Gastroesophageal sphincter (tissue), 4 donors: ENCODE data around the gene AIG1. TPM values are rescaled to one million over a fixed set of nuclear protein-coding genes. Genes with fewer than 3 reads are reported as not detected.
"Not testable (repeated sequence)": the region's sequence is repeated elsewhere in the genome, so short reads cannot be mapped to it uniquely, and the experiment has no call there.

Experiments
- ATAC-seq: fragments of 150-250 bp; one replicate; pipeline ENCODE4 v1.9.1; 2016; ENCODE audit warnings: mild to moderate bottlenecking, moderate library complexity
- H3K27ac ChIP-seq, 4 donors: fragments of 200-600 bp; sonication (generic) in 3 of 4; 1 replicate in 3 of 4; 2 replicates in 1 of 4; pipeline ENCODE4 v1.5.1; 2016 to 2019
- H3K27me3 ChIP-seq: fragments of 200-600 bp; sonication (generic); one replicate; pipeline ENCODE4 v1.5.1; 2019
- H3K36me3 ChIP-seq, 2 donors: fragments of 200-600 bp; sonication (generic); one replicate each; pipeline ENCODE4 v1.5.1; 2019; ENCODE audit warnings: control low read depth in 1 of 2
- H3K4me1 ChIP-seq, 3 donors: fragments of 200-600 bp; sonication (generic); 1 replicate in 2 of 3; 2 replicates in 1 of 3; pipeline ENCODE4 v1.5.1; 2016 to 2019; ENCODE audit warnings: control low read depth in 2 of 3
- H3K4me3 ChIP-seq, 2 donors: fragments of 200-600 bp; sonication (generic); one replicate each; pipeline ENCODE4 v1.5.1; 2019; ENCODE audit warnings: mild to moderate bottlenecking in 1 of 2, moderate library complexity in 1 of 2
- H3K9me3 ChIP-seq, 3 donors: fragments of 200-600 bp; sonication (generic); one replicate each; pipeline ENCODE4 v1.5.1; 2017 to 2019; ENCODE audit warnings: control low read depth in 2 of 3
- CTCF ChIP-seq, 4 experiments: fragments of 200-600 bp in 2 of 4; fragments of 450-650 bp in 2 of 4; sonication (generic) in 1 of 4; IDR thresholded peaks; one replicate each; pipeline ENCODE4 v1.5.1; 2017 to 2019; ENCODE audit warnings: antibody characterized with exemption in 4 of 4, mild to moderate bottlenecking in 2 of 4, moderate library complexity in 2 of 4
- EP300 ChIP-seq: sonication (generic); formaldehyde crosslinking; IDR thresholded peaks from one replicate; pipeline ENCODE4 v1.6.1; 2017; ENCODE audit warnings: antibody characterized with exemption, mild to moderate bottlenecking
- POLR2A ChIP-seq, 2 donors: fragments of 450-650 bp; IDR thresholded peaks; one replicate each; pipeline ENCODE4 v1.6.1; 2017; ENCODE audit warnings: antibody characterized with exemption in 2 of 2, mild to moderate bottlenecking in 2 of 2, moderate library complexity in 1 of 2
- POLR2AphosphoS5 ChIP-seq: sonication (generic); formaldehyde crosslinking; IDR thresholded peaks from one replicate; pipeline ENCODE4 v1.6.1; 2017; ENCODE audit warnings: antibody characterized with exemption
- WGBS, 2 donors: methylation state at CpG; one replicate each; pipeline ENCODE4 v1.1.5; 2018; ENCODE audit warnings: low coverage in 1 of 2; 5-methylcytosine and 5-hydroxymethylcytosine counted together
- total RNA-seq, 4 donors: library from RNA; depleted of rRNA; stranded (reverse); fragments of >200 nt; gene quantifications; one replicate each; pipeline ENCODE4 v1.1.0, GENCODE V29; 2016

Gene AIG1, protein sequence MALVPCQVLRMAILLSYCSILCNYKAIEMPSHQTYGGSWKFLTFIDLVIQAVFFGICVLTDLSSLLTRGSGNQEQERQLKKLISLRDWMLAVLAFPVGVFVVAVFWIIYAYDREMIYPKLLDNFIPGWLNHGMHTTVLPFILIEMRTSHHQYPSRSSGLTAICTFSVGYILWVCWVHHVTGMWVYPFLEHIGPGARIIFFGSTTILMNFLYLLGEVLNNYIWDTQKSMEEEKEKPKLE
- total RNA-seq = 10 to 100 TPM; 24.0 to 42.0 (median 31.5) TPM

GRCh38 chr6:143060806-143061596 is at the start of gene AIG1:
TSS of gene AIG1 (plus strand) at chr6:143060889. CDS start at chr6:143060926, 37 bp downstream.
- H3K27ac ChIP-seq = peak within 1 kb of the TSS; percentile 89 to 93 (median 90)
- H3K4me1 ChIP-seq = peaks cover 3 to 24% (median 6%) of the 10 kb centered on the region in 3 donors
- peak within 1 kb of the TSS; percentile 71 to 89 for H3K4me3 ChIP-seq
- WGBS, 2 donors = 16% methylated on average over 11 of the region's 50 CpGs; no CpG with 5 or more reads in 1 of the 2 donors
- H3K27me3 ChIP-seq = no peaks in the 10 kb centered on the region
- TF ChIP-seq EP300 (no peak), POLR2AphosphoS5 (no peak), CTCF (IDR thresholded peaks at IDR 0.05) (no peak), POLR2A (IDR thresholded peaks at IDR 0.05) (no peak)
- peak; percentile 29 for ATAC-seq
- H3K36me3 ChIP-seq = no peaks in the 10 kb centered on the region
- no peaks in the 10 kb centered on the region for H3K9me3 ChIP-seq

- no peak overlapping the region for H3K27ac ChIP-seq
Measured at GRCh38 chr6:143014764-143015163, 45.9 kb upstream of the AIG1 start.

DNA sequence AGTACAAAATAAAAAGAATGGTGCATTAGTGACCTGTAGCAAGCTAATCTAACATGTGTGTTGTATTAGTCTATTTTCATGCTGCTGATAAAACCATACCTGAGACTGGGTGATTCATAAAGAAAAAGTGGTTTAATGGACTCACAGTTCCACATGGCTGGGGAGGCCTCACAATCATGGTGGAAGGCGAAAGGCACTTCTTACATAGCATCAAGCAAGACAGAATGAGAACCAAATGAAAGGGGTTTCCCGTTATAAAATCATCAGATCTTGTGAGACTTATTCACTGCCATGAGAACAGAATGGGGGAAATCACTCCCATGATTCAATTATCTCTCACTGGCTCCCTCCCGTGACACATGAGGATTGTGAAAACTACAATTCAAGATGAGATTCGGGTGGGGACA is 45.4 kb upstream of the AIG1 start:
- no peak for TF ChIP-seq POLR2AphosphoS5
- TF ChIP-seq EP300 = no peak
- TF ChIP-seq POLR2A (IDR thresholded peaks at IDR 0.05) = no peak
- TF ChIP-seq CTCF (IDR thresholded peaks at IDR 0.05) = no peak
- H3K27me3 ChIP-seq = no peaks in the 10 kb centered on the region
- ATAC-seq = no peak
- 67 to 79% methylated on average over 1 to 4 of the region's 4 CpGs for WGBS, 2 donors
- no peaks in the 10 kb centered on the region for H3K9me3 ChIP-seq
- no peaks in the 10 kb centered on the region for H3K4me1 ChIP-seq
- no peaks in the 10 kb centered on the region for H3K36me3 ChIP-seq
- H3K4me3 ChIP-seq = no peak overlapping the region
- no peak overlapping the region for H3K27ac ChIP-seq

More at GRCh38 chr6:143014764-143015163, 45.9 kb upstream of the AIG1 start:
- H3K4me1 ChIP-seq = no peaks in the 10 kb centered on the region
- no peaks in the 10 kb centered on the region for H3K27me3 ChIP-seq
- H3K4me3 ChIP-seq = no peak overlapping the region
- TF ChIP-seq POLR2AphosphoS5 (no peak), EP300 (no peak), POLR2A (IDR thresholded peaks at IDR 0.05) (no peak), CTCF (IDR thresholded peaks at IDR 0.05) (no peak)
- no peaks in the 10 kb centered on the region for H3K36me3 ChIP-seq
- H3K9me3 ChIP-seq = no peaks in the 10 kb centered on the region
- WGBS, 2 donors = 33 to 36% methylated on average over 2 of the region's 2 CpGs
- ATAC-seq = no peak

GRCh38 chr6:143018955-143019354 is 41.7 kb upstream of the AIG1 start:
- no peaks in the 10 kb centered on the region for H3K36me3 ChIP-seq
- H3K27ac ChIP-seq = no peak overlapping the region
- no peaks in the 10 kb centered on the region for H3K27me3 ChIP-seq
- no peak for TF ChIP-seq EP300
- no peak for TF ChIP-seq CTCF (IDR thresholded peaks at IDR 0.05)
- TF ChIP-seq POLR2A (IDR thresholded peaks at IDR 0.05) = no peak
- no peak for TF ChIP-seq POLR2AphosphoS5
- peak; percentile 55 for ATAC-seq
- 40 to 43% methylated on average over 4 of the region's 5 CpGs for WGBS, 2 donors
- no peak overlapping the region for H3K4me3 ChIP-seq
- H3K4me1 ChIP-seq = no peaks in the 10 kb centered on the region
- H3K9me3 ChIP-seq = no peaks in the 10 kb centered on the region

DNA sequence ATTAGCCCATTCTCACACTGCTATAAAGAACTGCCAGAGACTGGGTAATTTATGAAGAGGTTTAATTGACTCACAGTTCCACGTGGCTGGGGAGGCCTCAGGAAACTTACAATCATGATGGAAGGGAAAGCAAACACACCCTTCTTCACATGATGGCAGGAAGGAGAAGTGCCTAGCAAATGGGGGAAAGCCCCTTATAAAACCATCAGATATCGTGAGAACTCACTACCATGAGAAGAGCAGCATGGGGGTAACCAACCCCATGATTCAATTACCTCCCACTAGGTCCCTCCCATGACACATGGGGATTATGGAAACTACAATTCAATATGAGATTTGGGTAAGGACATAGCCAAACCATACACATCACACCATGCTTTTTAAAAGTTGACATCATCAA is 39.8 kb upstream of the AIG1 start:
- H3K27me3 ChIP-seq, ATAC-seq, H3K4me1 ChIP-seq, H3K27ac ChIP-seq, H3K9me3 ChIP-seq, H3K4me3 ChIP-seq, H3K36me3 ChIP-seq: not testable (repeated sequence)
- WGBS, 2 donors = 50 to 71% methylated on average over 2 of the region's 2 CpGs
